GM21390 (cell line): ENCODE data around the gene SPSB4.

Experiments used
- ATAC-seq: cut with Tn5 transposase; IDR thresholded peaks from one replicate; pipeline ENCODE4 v1.9.1; 2021; ENCODE audit not compliant: unreplicated experiment

SPSB4 gene

DNA sequence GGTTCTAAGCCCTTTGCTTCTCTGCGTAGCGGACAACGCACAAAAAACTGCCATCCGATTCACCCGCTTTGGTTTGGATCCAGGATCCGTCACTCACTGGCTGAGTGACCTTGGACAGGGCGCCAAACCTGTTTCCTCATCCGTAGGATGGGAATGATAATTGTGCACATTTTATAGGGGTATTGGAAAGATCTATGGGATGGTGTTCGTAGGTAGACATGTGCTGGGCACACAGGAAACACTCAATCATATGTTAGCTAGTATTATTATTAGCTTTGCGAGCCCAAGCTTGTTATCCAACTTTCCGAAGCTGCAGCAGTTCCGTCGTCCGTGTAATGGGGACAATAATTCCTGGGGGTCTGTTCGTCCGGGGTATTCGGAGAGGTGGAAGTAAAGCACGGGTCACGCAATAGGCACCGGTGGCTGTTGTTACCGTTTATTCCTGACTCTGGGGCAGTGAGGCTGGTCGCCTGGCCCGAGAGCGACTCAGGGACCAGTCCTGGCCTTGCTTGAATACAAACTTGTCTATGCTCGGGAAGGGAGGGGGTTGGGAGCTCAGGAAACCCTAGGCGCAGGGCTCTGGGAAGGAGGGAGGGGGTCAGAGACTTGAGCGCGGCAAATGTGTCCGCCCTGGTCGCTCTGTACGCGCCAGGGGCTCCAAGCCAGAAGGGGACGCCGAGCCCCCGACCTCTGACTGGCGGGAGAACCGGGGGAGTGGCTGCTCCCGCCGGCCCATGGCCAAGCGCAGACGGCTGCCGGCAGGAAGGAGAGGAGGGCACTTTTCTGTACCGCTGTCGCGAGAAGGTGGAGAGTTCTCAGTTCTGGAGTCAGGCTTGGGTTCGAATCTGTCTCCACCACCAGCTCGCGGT lies 1.3 kb downstream of the SPSB4 start:
- ATAC-seq = no peak

GRCh38 chr3:141055136-141055535 lies 4.0 kb downstream of the SPSB4 start:
- ATAC-seq = no peak

- no peak for ATAC-seq
Measured at GRCh38 chr3:141055536-141056445, 4.6 kb downstream of the SPSB4 start.

- no peak for ATAC-seq
Measured at GRCh38 chr3:141056751-141057171, 5.6 kb downstream of the SPSB4 start.

DNA sequence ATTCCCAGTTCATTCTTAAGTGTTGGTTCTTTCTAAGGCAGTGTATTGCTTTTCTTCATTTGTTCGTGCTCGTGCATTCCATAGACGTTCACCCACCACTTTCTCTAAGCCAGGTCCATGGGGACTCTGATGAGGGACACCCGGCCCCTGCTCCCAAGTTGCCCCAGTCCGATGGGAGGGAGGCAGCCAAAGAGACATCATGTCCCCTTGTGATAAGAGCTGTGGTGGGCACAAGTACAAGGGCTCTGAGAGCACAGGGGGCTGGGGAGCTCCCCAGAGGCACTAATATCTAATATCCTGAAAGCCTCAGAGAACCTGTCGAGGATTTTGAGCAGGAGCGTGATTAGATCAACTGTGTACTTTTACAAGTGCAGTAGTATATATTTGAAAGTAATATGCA lies 6.3 kb downstream of the SPSB4 start:
- no peak for ATAC-seq

- ATAC-seq = no peak
Measured at GRCh38 chr3:141057946-141058800, 7.0 kb downstream of the SPSB4 start.

DNA sequence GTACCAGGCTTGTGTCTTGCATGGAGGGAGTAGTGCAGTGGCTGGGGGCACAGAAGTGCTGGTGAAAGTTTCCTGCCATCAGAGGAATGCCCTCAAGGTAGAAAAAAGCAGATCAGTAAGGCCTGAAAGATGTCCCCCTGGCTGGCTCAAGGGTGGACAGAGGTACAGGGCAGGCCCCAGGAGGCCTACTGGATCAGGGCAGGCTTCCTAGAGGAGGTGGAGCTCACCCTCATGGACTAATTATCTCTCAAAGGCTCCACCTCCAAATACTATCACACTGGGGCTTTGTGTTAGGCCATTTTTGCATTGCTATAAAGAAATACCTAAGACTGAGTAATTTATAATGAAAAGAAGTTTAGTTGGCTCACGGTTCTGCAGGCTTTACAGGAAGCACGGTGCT lies 7.8 kb downstream of the SPSB4 start:
- ATAC-seq = no peak

- ATAC-seq = no peak
Measured at GRCh38 chr3:141059816-141060215, 8.7 kb downstream of the SPSB4 start.

- ATAC-seq = no peak
Measured at GRCh38 chr3:141060327-141060726, 9.2 kb downstream of the SPSB4 start.

DNA sequence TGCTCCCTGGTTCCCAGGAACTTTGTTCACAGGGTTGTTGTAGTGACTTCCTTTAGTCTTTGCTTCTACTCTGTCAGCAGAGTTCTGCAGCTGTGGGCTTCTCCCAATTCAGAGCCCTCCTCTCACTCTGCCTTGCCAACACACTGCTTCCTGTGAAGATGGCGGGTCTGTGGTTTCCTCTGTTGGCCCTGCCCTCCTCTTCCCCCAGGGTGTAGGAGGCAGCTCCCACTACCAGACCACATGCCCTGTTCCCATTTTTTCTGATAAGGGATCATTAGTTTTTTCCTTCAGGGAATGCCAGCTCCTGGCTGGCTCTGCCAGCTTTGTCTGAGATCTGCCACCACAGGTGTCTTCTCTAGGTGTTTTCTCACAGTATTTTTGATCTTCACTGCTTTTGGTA lies 12.7 kb downstream of the SPSB4 start:
- ATAC-seq = no peak

DNA sequence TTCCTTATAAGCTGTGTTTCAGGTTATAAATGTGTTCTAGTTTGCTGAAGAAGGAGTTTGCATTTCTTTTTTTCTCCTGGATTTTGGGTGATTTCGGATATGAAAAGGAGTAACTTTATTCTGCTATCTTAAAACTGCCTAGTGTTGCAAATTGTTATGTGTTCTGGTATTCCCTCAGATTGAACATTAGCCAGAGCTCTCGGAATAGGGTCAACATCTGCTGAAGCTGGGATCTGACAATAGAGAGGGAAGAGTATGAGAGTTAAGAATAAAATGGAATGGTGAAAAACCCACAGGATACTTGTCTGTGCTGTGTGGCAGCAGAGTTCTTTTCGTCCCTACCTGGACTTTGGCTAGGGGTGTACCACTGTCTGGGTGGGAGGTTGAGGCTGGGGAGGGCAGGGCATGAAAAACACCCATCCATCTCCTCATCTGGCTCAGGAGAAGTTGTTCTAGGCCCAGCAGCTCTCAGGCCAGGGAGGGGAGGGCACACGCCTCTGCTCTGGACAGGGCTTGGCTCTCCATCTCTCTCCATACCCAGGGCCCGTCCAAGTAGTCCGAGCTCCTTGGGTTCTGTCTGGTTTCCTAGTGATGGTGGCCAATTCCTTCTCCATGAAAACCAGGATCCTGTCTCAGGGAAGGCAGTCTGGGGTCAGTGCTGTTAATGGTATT lies 13.2 kb downstream of the SPSB4 start:
- ATAC-seq = no peak

- no peak for ATAC-seq
Measured at GRCh38 chr3:141065258-141065657, 14.1 kb downstream of the SPSB4 start.

GRCh38 chr3:141065841-141066805 lies 15.0 kb downstream of the SPSB4 start:
- no peak for ATAC-seq

DNA sequence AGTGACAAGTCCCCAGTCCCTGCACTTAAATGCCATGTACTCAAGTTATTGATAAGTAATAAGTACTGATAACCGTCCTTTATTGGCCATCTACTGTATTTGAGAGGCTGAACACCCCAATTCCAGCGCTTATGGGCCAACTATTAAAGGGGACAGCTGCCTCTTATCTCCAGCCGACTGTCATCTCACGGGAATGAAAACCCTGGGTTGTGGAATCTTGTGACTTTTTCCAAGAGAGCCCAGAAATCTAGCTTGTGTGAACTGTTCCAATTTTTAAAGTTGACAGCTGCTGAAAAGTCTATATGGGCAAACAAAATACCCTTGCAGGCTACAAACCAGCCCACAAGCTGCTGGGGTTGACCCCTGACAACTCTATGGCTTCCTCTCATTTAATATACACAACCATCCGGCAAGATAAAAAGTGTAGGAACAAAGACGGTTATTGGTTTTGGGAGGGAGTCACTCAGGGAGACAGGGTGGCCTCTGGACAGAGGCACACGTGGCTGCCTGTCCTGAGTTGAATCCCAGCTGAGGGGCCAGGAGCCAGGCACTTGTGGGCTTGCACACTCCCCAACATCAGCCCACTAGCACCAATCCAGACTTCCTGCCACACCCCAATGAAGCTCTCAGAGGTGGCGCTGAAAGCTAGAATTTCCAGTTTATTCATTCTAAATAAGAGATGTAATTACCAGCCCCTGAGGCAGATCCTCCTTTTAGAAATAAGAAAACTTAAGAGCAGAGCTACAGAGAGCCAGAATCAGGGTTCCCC lies 16.2 kb downstream of the SPSB4 start:
- ATAC-seq = no peak

GRCh38 chr3:141070229-141070628 lies 19.1 kb downstream of the SPSB4 start:
- ATAC-seq = no peak

DNA sequence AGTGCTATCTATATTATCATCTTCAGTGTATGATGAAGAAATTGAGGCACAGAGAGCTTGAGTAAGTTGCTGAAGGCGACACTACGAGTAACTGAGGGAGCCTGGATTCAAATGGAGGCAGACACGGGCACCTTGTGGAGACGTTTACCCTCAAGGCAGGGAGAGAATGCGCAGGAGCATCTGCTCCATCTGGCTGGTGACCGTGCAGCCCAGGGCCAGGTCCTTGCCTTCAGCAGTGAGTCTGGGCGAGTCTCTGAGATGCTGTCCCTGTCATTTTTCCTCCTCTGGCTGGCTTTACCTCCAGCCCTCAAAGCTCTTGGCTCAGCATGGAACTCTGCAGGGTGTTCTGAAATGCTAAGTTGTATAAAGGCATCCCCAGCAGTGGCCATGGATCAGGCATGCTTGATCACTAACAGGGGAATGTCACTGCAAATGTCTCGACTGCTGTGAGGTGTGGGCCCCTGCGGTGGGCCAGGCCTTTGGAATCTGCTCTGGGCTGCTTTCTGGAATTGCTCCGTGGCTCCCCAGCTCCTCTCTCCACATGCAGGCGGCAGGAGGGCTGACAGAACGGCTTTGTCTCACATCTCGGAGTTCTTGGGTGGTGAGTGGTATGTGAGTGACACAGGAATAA lies 19.7 kb downstream of the SPSB4 start:
- no peak for ATAC-seq

DNA sequence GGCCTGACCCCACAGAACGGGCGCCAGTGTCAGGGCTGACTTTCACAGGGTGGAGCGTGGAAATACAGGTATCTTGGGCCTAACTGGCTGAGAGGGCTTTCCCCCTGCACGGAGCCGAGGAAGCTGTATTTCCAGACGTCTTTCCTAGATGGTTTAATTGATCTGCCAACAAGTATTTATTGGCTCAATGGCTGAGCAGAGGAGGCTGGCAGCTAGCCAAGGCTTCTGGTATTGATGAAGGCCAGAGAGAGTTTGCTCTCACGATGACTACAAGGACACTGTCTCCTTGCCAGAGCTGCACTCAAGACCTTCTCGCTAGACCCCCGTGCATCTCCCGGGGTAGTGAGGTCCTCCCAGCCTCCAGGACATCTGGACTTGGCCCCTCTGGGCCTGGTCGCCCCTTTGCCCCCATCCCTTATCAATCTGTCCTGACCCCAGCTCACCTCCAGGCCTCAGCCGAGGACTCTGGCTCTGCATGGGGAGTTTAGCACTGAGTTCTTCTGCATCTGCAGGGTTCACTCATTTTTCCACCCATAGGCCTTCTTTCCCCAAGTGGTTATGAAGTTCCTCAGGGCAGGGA lies 20.6 kb downstream of the SPSB4 start:
- ATAC-seq = no peak

DNA sequence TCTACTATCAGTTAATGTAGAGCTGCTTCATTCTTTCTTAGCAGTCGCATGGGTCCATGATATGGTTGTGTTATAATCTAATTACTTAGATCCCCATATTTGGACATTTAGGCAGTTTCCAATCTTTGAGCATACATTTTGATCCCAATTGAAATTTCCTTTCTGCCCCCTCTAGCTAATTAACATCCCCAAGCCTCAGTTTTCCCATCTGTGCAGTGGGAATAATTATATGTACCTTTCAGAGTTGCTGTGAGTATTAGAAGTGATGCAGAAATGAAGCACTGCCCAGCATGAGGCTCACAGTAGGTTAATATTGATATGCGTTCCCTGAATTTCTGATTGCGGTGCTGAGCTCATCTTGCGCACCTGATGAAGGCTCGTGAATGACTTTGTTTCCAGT lies 21.8 kb downstream of the SPSB4 start:
- ATAC-seq = no peak
